RWPE1 (cell line): ENCODE results near the gene ACSF3.

Source experiments
- CTCF ChIA-PET: fragments of 350-600 bp; sonication (Branson Sonifier 250); formaldehyde crosslinking; extraction: SDS; loops from one replicate; lab custom pipeline; 2021; lab: Yijun Ruan, JAX
- POLR2A ChIA-PET: fragments of 400-600 bp; formaldehyde crosslinking; extraction: SDS; loops from one replicate; lab custom pipeline; 2020; ENCODE audit warnings: antibody characterized with exemption; ENCODE audit not compliant: low non-redundant PET; lab: Yijun Ruan, JAX
- DNase-seq: peaks from one replicate; pipeline ENCODE4 v3.0.0; 2012; ENCODE audit warnings: low spot score
- H3K27ac ChIP-seq: fragments of 450-650 bp; 2 replicates; pipeline ENCODE4 v1.5.1; 2017
- CTCF ChIP-seq: fragments of 450-650 bp; conservative IDR thresholded peaks from 2 replicates; pipeline ENCODE4 v1.5.1; 2017; ENCODE audit warnings: low read depth, mild to moderate bottlenecking

The ACSF3 gene

GRCh38 chr16:89192956-89193575 lies 99.4 kb downstream of the ACSF3 start:
- ChIA-PET POLR2A (interaction anchor here (0.7 kb wide), 1 partner anchor 25 kb away, joined by 4 read pairs; the partner anchor contains the start of gene ZNF778), CTCF (interaction anchor here (1.4 kb wide), 1 partner anchor 23 kb away, joined by 4 read pairs; no protein-coding TSS in a partner anchor)
- no peak for TF ChIP-seq CTCF
- no peak overlapping the region for H3K27ac ChIP-seq
- peak; percentile 56 for DNase-seq

- H3K27ac ChIP-seq: no peak overlapping the region
- DNase-seq: no peak
- POLR2A ChIA-PET: no interaction called here
- TF ChIP-seq CTCF: no peak
- CTCF ChIA-PET: interaction anchor here (1.4 kb wide), 1 partner anchor 22 kb away, joined by 4 read pairs; no protein-coding TSS in a partner anchor
Observed at GRCh38 chr16:89193576-89194293, 100.1 kb downstream of the ACSF3 start.

- POLR2A ChIA-PET: no interaction called here
- no peak for TF ChIP-seq CTCF
- CTCF ChIA-PET: no interaction called here
- H3K27ac ChIP-seq: no peak overlapping the region
- DNase-seq: no peak
Observed at GRCh38 chr16:89194340-89195311, 101.0 kb downstream of the ACSF3 start.

- ChIA-PET POLR2A (no interaction called here), CTCF (no interaction called here)
- no peak for TF ChIP-seq CTCF
- no peak overlapping the region for H3K27ac ChIP-seq
- no peak for DNase-seq
Observed at GRCh38 chr16:89195521-89196171, 102.0 kb downstream of the ACSF3 start.

- TF ChIP-seq CTCF: no peak
- CTCF ChIA-PET: no interaction called here
- no peak for DNase-seq
- H3K27ac ChIP-seq: no peak overlapping the region
- POLR2A ChIA-PET: no interaction called here
Observed at GRCh38 chr16:89197033-89197632, 103.5 kb downstream of the ACSF3 start.
